HCT116 (cell line): ENCODE data around the gene RAD52. TPM values are rescaled to one million over a fixed set of nuclear protein-coding genes. Genes with fewer than 3 reads are reported as not detected.
A peak's percentile ranks its signal among the peaks of the same experiment; 100 is the strongest.

Experiments
- ATAC-seq: fragments of 200-7000 bp; cut with Tn5 transposase; 2 replicates; pipeline ENCODE4 v1.9.1; 2020; ENCODE audit warnings: mild to moderate bottlenecking, moderate library complexity
- BruUV-seq: library from RNA; stranded (reverse); fragments of 400-500 nt; replicated peaks from 2 replicates; lab custom pipeline; 2021; lab: Mats Ljungman, UMichigan
- CTCF ChIA-PET: fragments of 300-600 bp; sonication (Branson Sonifier 250); formaldehyde crosslinking; loops from one replicate; lab custom pipeline; 2021; ENCODE audit warnings: antibody characterized with exemption; lab: Charles Lee
- POLR2A ChIA-PET: fragments of 300-600, 350-600 bp; sonication (Branson Sonifier 250); formaldehyde crosslinking; loops from one replicate; lab custom pipeline; 2021; ENCODE audit warnings: antibody characterized with exemption; lab: Charles Lee
- RAD21 ChIA-PET, 2 experiments: fragments of 300-600 bp; sonication (Branson Sonifier 250); formaldehyde crosslinking; loops; one replicate each; lab custom pipeline; 2023; ENCODE audit warnings: low total read pairs in 2 of 2; ENCODE audit not compliant: uncharacterized antibody in 2 of 2, unreplicated experiment in 2 of 2, low non-redundant PET in 1 of 2; lab: Charles Lee
- DNase-seq: peaks from one replicate; pipeline ENCODE4 v3.0.0-alpha.2; 2010; ENCODE audit warnings: low read depth, low spot score
- H2AFZ ChIP-seq: fragments of 200-600 bp; shearing (Covaris generic), sonication (generic); 2 replicates; pipeline ENCODE4 v1.6.1; 2017; ENCODE audit warnings: low read depth, mixed run types, mixed read lengths, antibody characterized with exemption, low read length; ENCODE audit not compliant: poor library complexity, severe bottlenecking
- H3K27ac ChIP-seq: 2 replicates; pipeline ENCODE4 v1.5.1; 2012; ENCODE audit warnings: low read depth, low read length
- H3K27me3 ChIP-seq: fragments of 200-600 bp; sonication (generic); 2 replicates; pipeline ENCODE4 v1.6.1; 2016; ENCODE audit warnings: mixed run types, low read length, mixed read lengths; ENCODE audit not compliant: insufficient read depth
- H3K36me3 ChIP-seq, 2 experiments: fragments of 200-500 bp in 1 of 2; fragments of 200-600 bp in 1 of 2; sonication (Bioruptor generic) in 1 of 2; sonication (generic) in 1 of 2; 2 replicates each; pipeline versions ENCODE4 v1.5.1 to v1.6.1; 2014 to 2016; ENCODE audit warnings: low read length in 2 of 2, inconsistent platforms in 1 of 2, mixed read lengths in 1 of 2, mixed run types in 1 of 2; ENCODE audit not compliant: insufficient read depth in 2 of 2, control insufficient read depth in 1 of 2
- H3K4me1 ChIP-seq, 2 experiments: fragments of 200-600 bp in 1 of 2; sonication (generic) in 1 of 2; 2 replicates each; pipeline versions ENCODE4 v1.5.1 to v1.6.1; 2012 to 2017; ENCODE audit warnings: low read length in 2 of 2, inconsistent platforms in 1 of 2, mild to moderate bottlenecking in 1 of 2, mixed read lengths in 1 of 2, mixed run types in 1 of 2, moderate library complexity in 1 of 2; ENCODE audit not compliant: insufficient read depth in 2 of 2, control insufficient read depth in 1 of 2
- H3K4me2 ChIP-seq: fragments of 200-600 bp; sonication (generic); 2 replicates; pipeline ENCODE4 v1.6.1; 2017; ENCODE audit warnings: mixed run types, low read length, mixed read lengths
- H3K4me3 ChIP-seq, 2 experiments: fragments of 200-600 bp in 1 of 2; sonication (generic) in 1 of 2; replicated peaks in 1 of 2; 2 replicates each; pipeline ENCODE4 v1.5.1; 2011 to 2016; ENCODE audit warnings: low read length in 2 of 2, control low read depth in 1 of 2, low read depth in 1 of 2, mild to moderate bottlenecking in 1 of 2, mixed read lengths in 1 of 2, mixed run types in 1 of 2
- H3K79me2 ChIP-seq: fragments of 200-600 bp; sonication (generic); 2 replicates; pipeline ENCODE4 v1.6.1; 2017; ENCODE audit warnings: mild to moderate bottlenecking, mixed run types, low read length, moderate library complexity, mixed read lengths; ENCODE audit not compliant: insufficient read depth
- H3K9ac ChIP-seq: fragments of 200-600 bp; sonication (generic); 2 replicates; pipeline ENCODE4 v1.6.1; 2016; ENCODE audit warnings: low read length, mixed read lengths
- H3K9me2 ChIP-seq: fragments of 200-600 bp; sonication (generic), shearing (Covaris generic); 2 replicates; pipeline ENCODE4 v1.6.1; 2017; ENCODE audit warnings: mixed run types, mild to moderate bottlenecking, moderate library complexity; ENCODE audit not compliant: insufficient read depth
- H3K9me3 ChIP-seq, 2 experiments: fragments of 200-500 bp in 1 of 2; fragments of 200-600 bp in 1 of 2; sonication (Bioruptor generic) in 1 of 2; sonication (generic) in 1 of 2; 2 replicates each; pipeline ENCODE4 v1.6.1; 2014 to 2017; ENCODE audit warnings: low read length in 2 of 2, mixed read lengths in 2 of 2, inconsistent platforms in 1 of 2, low read depth in 1 of 2, mild to moderate bottlenecking in 1 of 2, mixed run types in 1 of 2, moderate library complexity in 1 of 2; ENCODE audit not compliant: control insufficient read depth in 1 of 2, insufficient read depth in 1 of 2
- H4K20me1 ChIP-seq: fragments of 200-600 bp; sonication (generic), shearing (Covaris generic); 2 replicates; pipeline ENCODE4 v1.6.1; 2017; ENCODE audit warnings: mixed run types, mild to moderate bottlenecking, moderate library complexity; ENCODE audit not compliant: insufficient read depth
- CBX3 ChIP-seq: IDR thresholded peaks from 2 replicates; pipeline ENCODE4 v1.6.1; 2012; ENCODE audit warnings: low read depth
- EGR1 ChIP-seq: IDR thresholded peaks from 2 replicates; pipeline ENCODE4 v1.6.1; 2012; ENCODE audit warnings: low read depth
- EZH2 ChIP-seq: fragments of 200-600 bp; sonication (generic); IDR thresholded peaks from 2 replicates; pipeline ENCODE4 v1.6.1; 2017; ENCODE audit warnings: antibody characterized with exemption, mixed run types
- EZH2phosphoT487 ChIP-seq: fragments of 200-600 bp; IDR thresholded peaks from 2 replicates; pipeline ENCODE4 v1.6.1; 2018; ENCODE audit warnings: antibody characterized with exemption, borderline replicate concordance
- FOSL1 ChIP-seq: IDR thresholded peaks from 2 replicates; pipeline ENCODE4 v1.6.1; 2012; ENCODE audit warnings: low read depth
- POLR2A ChIP-seq: IDR thresholded peaks from 2 replicates; pipeline ENCODE4 v1.7.0; 2011; ENCODE audit warnings: borderline replicate concordance; ENCODE audit not compliant: insufficient read depth, insufficient read length; ENCODE audit errors: extremely low read depth
- RAD21 ChIP-seq: IDR thresholded peaks from 2 replicates; pipeline ENCODE4 v1.6.1; 2012; ENCODE audit warnings: low read depth, mild to moderate bottlenecking
- SIN3A ChIP-seq: IDR thresholded peaks from 2 replicates; pipeline ENCODE4 v1.6.1; 2012; ENCODE audit warnings: low read depth
- SP1 ChIP-seq: IDR thresholded peaks from 2 replicates; pipeline ENCODE4 v1.6.1; 2012; ENCODE audit warnings: low read depth
- SRF ChIP-seq: IDR thresholded peaks from 2 replicates; pipeline ENCODE4 v1.6.1; 2012; ENCODE audit warnings: low read depth
- TCF7L2 ChIP-seq: IDR thresholded peaks from 2 replicates; pipeline ENCODE4 v1.7.0; 2011; ENCODE audit warnings: borderline replicate concordance, inconsistent platforms; ENCODE audit not compliant: insufficient read depth, insufficient read length; ENCODE audit errors: extremely low read depth
- YY1 ChIP-seq: IDR thresholded peaks from 2 replicates; pipeline ENCODE4 v1.6.1; 2011; ENCODE audit warnings: low read length, low read depth, moderate library complexity, mild to moderate bottlenecking; ENCODE audit not compliant: insufficient replicate concordance; ENCODE audit errors: extremely low read depth
- ZBTB33 ChIP-seq: IDR thresholded peaks from 2 replicates; pipeline ENCODE4 v1.6.1; 2011; ENCODE audit warnings: mild to moderate bottlenecking, low read length, moderate library complexity; ENCODE audit not compliant: insufficient replicate concordance; ENCODE audit errors: extremely low read depth
- ZNF274 ChIP-seq: fragments of 200-500 bp; sonication (Bioruptor generic); IDR thresholded peaks from 2 replicates; pipeline ENCODE4 v1.6.1; 2014; ENCODE audit warnings: mild to moderate bottlenecking, low read depth, low read length, inconsistent platforms
- intact Hi-C: fragments of 100-400 bp; cut with micrococcal nuclease; formaldehyde crosslinking; loops from 2 replicates; pipeline ENCODE4 v1.10.0; 2022
- total RNA-seq: library from RNA; stranded (reverse); gene quantifications from one replicate; pipeline ENCODE4 v1.2.1, GENCODE V29; 2021; ENCODE audit not compliant: unreplicated experiment
- TF ChIP-seq, protein P1 (sequence below): IDR thresholded peaks from 2 replicates; pipeline ENCODE4 v1.6.1; 2012
- TF ChIP-seq, protein P2 (sequence below), 3 experiments: fragments of 200-600 bp in 1 of 3; sonication (generic) in 1 of 3; IDR thresholded peaks in 2 of 3; conservative IDR thresholded peaks in 1 of 3; 2 replicates each; pipeline ENCODE4 v1.5.1; 2012 to 2017; ENCODE audit warnings: low read depth in 2 of 3, low read length in 2 of 3, antibody characterized with exemption in 1 of 3, borderline replicate concordance in 1 of 3, control low read depth in 1 of 3, mild to moderate bottlenecking in 1 of 3, mixed read lengths in 1 of 3, mixed run types in 1 of 3, moderate library complexity in 1 of 3; ENCODE audit not compliant: insufficient read depth in 1 of 3

Gene RAD52
- total RNA-seq, 1 experiment from 2014 or later = 24.4 TPM

DNA sequence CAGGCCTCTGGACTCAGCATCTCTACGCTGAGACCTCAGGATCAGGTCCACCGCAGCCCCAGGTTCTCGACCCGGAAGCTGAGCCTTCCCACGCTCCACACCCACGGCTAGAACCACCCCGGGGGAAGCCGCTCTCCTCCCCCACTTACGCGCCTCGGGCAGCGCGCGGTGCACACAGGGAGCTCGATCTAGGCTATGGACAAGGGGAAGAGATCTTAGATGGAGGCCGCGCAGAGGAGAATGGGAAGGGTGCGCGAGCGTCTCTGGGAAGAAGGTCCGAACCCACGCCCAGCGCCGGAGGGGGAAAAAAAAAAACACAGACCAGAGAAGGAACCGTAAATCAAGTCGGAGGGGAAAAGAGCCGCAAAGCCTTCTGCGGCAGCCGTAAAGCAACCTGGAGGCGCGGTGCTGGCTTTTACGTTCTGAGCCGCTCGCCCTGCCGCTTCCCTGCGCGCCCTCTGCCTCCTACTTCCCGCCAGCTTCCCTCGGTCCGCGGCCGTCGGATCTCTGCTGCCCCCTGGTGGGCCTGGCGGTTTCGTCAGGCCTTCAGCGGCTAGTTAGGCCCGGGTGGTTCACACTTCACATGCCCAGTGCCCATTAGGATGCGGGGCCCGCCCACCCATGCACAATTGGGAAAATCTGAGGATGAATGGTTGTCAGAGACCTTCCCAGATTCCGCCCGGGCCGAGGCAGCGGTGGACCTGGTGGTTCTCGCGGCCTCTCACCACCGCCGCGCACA lies at the start of gene RAD52 (continued):
- no peak for TF ChIP-seq FOSL1
- no peak for TF ChIP-seq ZBTB33
- peak; percentile 94 for TF ChIP-seq SIN3A

DNA sequence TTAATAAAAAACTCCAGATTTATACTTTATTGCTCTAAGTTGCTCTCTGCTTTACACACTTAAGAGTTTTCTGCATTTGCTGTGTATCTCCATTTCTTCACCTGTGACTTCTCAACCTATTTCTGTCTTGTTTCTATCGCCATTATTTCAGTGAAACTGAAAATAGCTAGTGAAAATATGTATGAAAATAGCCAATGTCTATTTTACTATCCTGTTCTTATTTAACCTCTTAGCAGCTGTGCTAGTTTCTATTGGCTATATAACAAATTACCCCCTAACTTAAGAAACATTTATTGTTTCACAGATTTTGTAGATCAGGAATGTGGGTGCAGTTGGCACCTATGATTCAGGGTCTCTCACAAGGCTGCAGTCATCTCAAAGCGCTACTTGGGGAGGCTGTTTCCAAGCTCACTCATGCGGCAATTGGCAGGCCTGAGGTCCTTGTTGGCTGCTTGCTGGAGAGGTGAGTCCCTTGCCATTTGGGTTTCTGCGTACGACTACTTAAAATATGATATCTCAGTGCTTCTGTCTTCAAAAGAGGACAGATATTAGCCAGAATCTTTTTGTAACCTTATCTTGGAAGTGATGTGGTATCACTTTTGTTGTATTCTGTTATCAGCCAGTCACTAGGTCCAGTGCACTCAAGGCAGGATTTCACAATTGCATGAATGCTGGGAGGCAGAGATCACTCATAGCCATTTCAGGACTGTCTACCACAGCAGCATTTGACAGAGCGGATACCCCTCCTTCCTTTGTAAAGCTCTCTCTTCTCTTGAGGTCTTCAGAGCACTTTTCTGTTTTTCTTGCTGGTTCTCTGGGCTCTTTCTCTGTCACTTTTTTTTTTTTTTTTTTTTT lies 48.8 kb upstream of the RAD52 start:
- Histone ChIP-seq H4K20me1 (no peaks in the 10 kb centered on the region), H3K4me1 (peaks cover 0 to 13% of the 10 kb centered on the region in 2 experiments; a peak in 2 of 4 replicates), H3K4me3 (no peak overlapping the region), H3K27me3 (no peaks in the 10 kb centered on the region), H3K79me2 (peaks cover 79% of the 10 kb centered on the region), H3K9me3 (no peaks in the 10 kb centered on the region), H3K9me2 (no peaks in the 10 kb centered on the region), H3K36me3 (no peaks in the 10 kb centered on the region), H3K9ac (no peak overlapping the region), H3K4me2 (no peak overlapping the region), H3K27ac (no peak overlapping the region), H2AFZ (no peak overlapping the region)
- RAD21 ChIA-PET = no interaction called here
- DNase-seq = no peak
- intact Hi-C loops = no loop called here
- no TSS peak for BruUV-seq
- CTCF ChIA-PET = no interaction called here
- no peak for ATAC-seq
- POLR2A ChIA-PET = no interaction called here
- TF ChIP-seq, protein P1, sequence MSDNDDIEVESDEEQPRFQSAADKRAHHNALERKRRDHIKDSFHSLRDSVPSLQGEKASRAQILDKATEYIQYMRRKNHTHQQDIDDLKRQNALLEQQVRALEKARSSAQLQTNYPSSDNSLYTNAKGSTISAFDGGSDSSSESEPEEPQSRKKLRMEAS = no peak
- no peak for TF ChIP-seq EGR1
- no peak for TF ChIP-seq TCF7L2
- no peak for TF ChIP-seq SIN3A
- no peak for TF ChIP-seq SP1
- TF ChIP-seq POLR2A = no peak
- no peak for TF ChIP-seq ZBTB33
- TF ChIP-seq SRF = no peak
- no peak for TF ChIP-seq CBX3
- no peak for TF ChIP-seq ZNF274
- TF ChIP-seq FOSL1 = no peak
- TF ChIP-seq EZH2phosphoT487 = no peak
- no peak for TF ChIP-seq YY1
- no peak for TF ChIP-seq EZH2
- TF ChIP-seq RAD21 = no peak
- TF ChIP-seq, protein P2, sequence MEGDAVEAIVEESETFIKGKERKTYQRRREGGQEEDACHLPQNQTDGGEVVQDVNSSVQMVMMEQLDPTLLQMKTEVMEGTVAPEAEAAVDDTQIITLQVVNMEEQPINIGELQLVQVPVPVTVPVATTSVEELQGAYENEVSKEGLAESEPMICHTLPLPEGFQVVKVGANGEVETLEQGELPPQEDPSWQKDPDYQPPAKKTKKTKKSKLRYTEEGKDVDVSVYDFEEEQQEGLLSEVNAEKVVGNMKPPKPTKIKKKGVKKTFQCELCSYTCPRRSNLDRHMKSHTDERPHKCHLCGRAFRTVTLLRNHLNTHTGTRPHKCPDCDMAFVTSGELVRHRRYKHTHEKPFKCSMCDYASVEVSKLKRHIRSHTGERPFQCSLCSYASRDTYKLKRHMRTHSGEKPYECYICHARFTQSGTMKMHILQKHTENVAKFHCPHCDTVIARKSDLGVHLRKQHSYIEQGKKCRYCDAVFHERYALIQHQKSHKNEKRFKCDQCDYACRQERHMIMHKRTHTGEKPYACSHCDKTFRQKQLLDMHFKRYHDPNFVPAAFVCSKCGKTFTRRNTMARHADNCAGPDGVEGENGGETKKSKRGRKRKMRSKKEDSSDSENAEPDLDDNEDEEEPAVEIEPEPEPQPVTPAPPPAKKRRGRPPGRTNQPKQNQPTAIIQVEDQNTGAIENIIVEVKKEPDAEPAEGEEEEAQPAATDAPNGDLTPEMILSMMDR (IDR thresholded peaks at IDR 0.05 in 2 of 3, conservative IDR thresholded peaks at IDR 0.05 in 1 of 3; ENCODE audit: borderline replicate concordance in 1 of 3, insufficient read depth in 1 of 3, low read depth in 2 of 3, low read length in 2 of 3) = no peak
